Superior temporal gyrus (tissue), 1 donor: ENCODE data around the gene RFX8.

Experiments used
- DNase-seq: peaks from one replicate; pipeline ENCODE4 v3.0.0-alpha.2; 2016; ENCODE audit errors: extremely low spot score

The RFX8 gene

GRCh38 chr2:101351207-101351606 is 123.7 kb downstream of the RFX8 start:
- DNase-seq, result no peak

GRCh38 chr2:101349893-101350662 is 124.8 kb downstream of the RFX8 start:
- DNase-seq, result peak; percentile 88

GRCh38 chr2:101348883-101349282 is 126.0 kb downstream of the RFX8 start:
- DNase-seq, result no peak
